Neural cell (in vitro differentiated cells): ENCODE data around the gene RASSF4. TPM values are rescaled to one million over a fixed set of nuclear protein-coding genes. Genes with fewer than 3 reads are reported as not detected.

Source experiments
- H2AFZ ChIP-seq: fragments of 200-600, 300-800 bp; sonication (generic), shearing (Covaris generic); 2 replicates; pipeline ENCODE4 v1.6.0; 2014; ENCODE audit warnings: low read depth, mild to moderate bottlenecking, antibody characterized with exemption, low read length, moderate library complexity
- H3F3A ChIP-seq: fragments of 200-600 bp; shearing (Covaris generic); 2 replicates; pipeline ENCODE4 v1.6.1; 2016; ENCODE audit warnings: mild to moderate bottlenecking, moderate library complexity, mixed read lengths, antibody characterized with exemption, low read length; ENCODE audit not compliant: insufficient read depth, poor library complexity, severe bottlenecking
- H3K27ac ChIP-seq: fragments of 200-600, 300-800 bp; sonication (generic), shearing (Covaris generic); 2 replicates; pipeline ENCODE4 v1.5.1; 2014; ENCODE audit warnings: mild to moderate bottlenecking, low read length, moderate library complexity
- H3K27me3 ChIP-seq: fragments of 300-800, 200-600 bp; sonication (generic), shearing (Covaris generic); 2 replicates; pipeline ENCODE4 v1.6.0; 2014; ENCODE audit warnings: mild to moderate bottlenecking, low read depth, low read length, moderate library complexity; ENCODE audit not compliant: insufficient read depth
- H3K36me3 ChIP-seq: fragments of 300-800, 200-600 bp; sonication (generic), shearing (Covaris generic); 2 replicates; pipeline ENCODE4 v1.5.1; 2014; ENCODE audit warnings: mild to moderate bottlenecking, antibody characterized with exemption, low read length, moderate library complexity; ENCODE audit not compliant: insufficient read depth
- H3K4me2 ChIP-seq: fragments of 300-800, 200-600 bp; sonication (generic), shearing (Covaris generic); 2 replicates; pipeline ENCODE4 v1.6.0; 2014; ENCODE audit warnings: mild to moderate bottlenecking, low read length
- H3K4me3 ChIP-seq: fragments of 300-800, 200-600 bp; sonication (generic), shearing (Covaris generic); 2 replicates; pipeline ENCODE4 v1.5.1; 2014; ENCODE audit warnings: mild to moderate bottlenecking, low read length, moderate library complexity
- H3K79me2 ChIP-seq: fragments of 200-600 bp; shearing (Covaris generic); replicated peaks from 2 replicates; pipeline ENCODE4 v1.6.0; 2014; ENCODE audit warnings: mild to moderate bottlenecking, low read length, moderate library complexity; ENCODE audit not compliant: insufficient read depth
- H3K9ac ChIP-seq: fragments of 300-800, 200-600 bp; sonication (generic), shearing (Covaris generic); 2 replicates; pipeline ENCODE4 v1.6.1; 2016; ENCODE audit warnings: mild to moderate bottlenecking, low read length, mixed read lengths
- H3K9me2 ChIP-seq: fragments of 200-600 bp; shearing (Covaris generic); 2 replicates; pipeline ENCODE4 v1.6.1; 2016; ENCODE audit warnings: mild to moderate bottlenecking, low read length, mixed read lengths; ENCODE audit not compliant: insufficient read depth
- H3K9me3 ChIP-seq: fragments of 200-600, 300-800 bp; sonication (generic), shearing (Covaris generic); 2 replicates; pipeline ENCODE4 v1.6.1; 2016; ENCODE audit warnings: mild to moderate bottlenecking, mixed run types, low read length, moderate library complexity, mixed read lengths
- H4K20me1 ChIP-seq: fragments of 200-600 bp; shearing (Covaris generic); 2 replicates; pipeline ENCODE4 v1.6.1; 2016; ENCODE audit warnings: mild to moderate bottlenecking, mixed run types; ENCODE audit not compliant: insufficient read depth
- EP300 ChIP-seq: fragments of 450-650 bp; conservative IDR thresholded peaks from 2 replicates; pipeline ENCODE4 v1.6.1; 2014; ENCODE audit warnings: antibody characterized with exemption, mild to moderate bottlenecking, moderate library complexity; ENCODE audit not compliant: poor library complexity, severe bottlenecking
- EZH2 ChIP-seq: fragments of 200-600, 300-800 bp; shearing (Covaris generic), sonication (generic); IDR thresholded peaks from 2 replicates; pipeline ENCODE4 v1.6.1; 2014; ENCODE audit warnings: antibody characterized with exemption, low read length, borderline replicate concordance, mild to moderate bottlenecking; ENCODE audit not compliant: insufficient read depth, poor library complexity, severe bottlenecking
- MXI1 ChIP-seq: fragments of 450-650 bp; conservative IDR thresholded peaks from 2 replicates; pipeline ENCODE4 v1.6.1; 2014; ENCODE audit warnings: antibody characterized with exemption, mild to moderate bottlenecking; ENCODE audit not compliant: poor library complexity, severe bottlenecking
- POLR2AphosphoS5 ChIP-seq: IDR thresholded peaks from 2 replicates; pipeline ENCODE4 v1.6.1; 2012
- RAD21 ChIP-seq: fragments of 450-650 bp; conservative IDR thresholded peaks from 2 replicates; pipeline ENCODE4 v1.6.1; 2014; ENCODE audit warnings: antibody characterized with exemption, mild to moderate bottlenecking, moderate library complexity
- SMC3 ChIP-seq: fragments of 450-650 bp; conservative IDR thresholded peaks from 2 replicates; pipeline ENCODE4 v1.6.1; 2014; ENCODE audit warnings: antibody characterized with exemption, mild to moderate bottlenecking, moderate library complexity; ENCODE audit not compliant: poor library complexity
- TAF1 ChIP-seq: IDR thresholded peaks from 2 replicates; pipeline ENCODE4 v1.6.1; 2012; ENCODE audit warnings: low read depth
- polyA plus RNA-seq: library from polyadenylated mRNA; depleted of rRNA; stranded (reverse); fragments of >200 nt; gene quantifications from 2 replicates; pipeline ENCODE4 v1.2.3, GENCODE V29; 2014
- TF ChIP-seq, protein P1 (sequence below): fragments of 450-650 bp; IDR thresholded peaks from 2 replicates; pipeline ENCODE4 v1.5.1; 2014; ENCODE audit warnings: antibody characterized with exemption, mild to moderate bottlenecking, moderate library complexity; ENCODE audit not compliant: poor library complexity, severe bottlenecking
- TF ChIP-seq, protein P2 (sequence below): IDR thresholded peaks from 2 replicates; pipeline ENCODE4 v1.6.1; 2012; ENCODE audit warnings: borderline replicate concordance

Gene RASSF4
- polyA plus RNA-seq, 1 donor from 2014 or later: 10.2 TPM

DNA sequence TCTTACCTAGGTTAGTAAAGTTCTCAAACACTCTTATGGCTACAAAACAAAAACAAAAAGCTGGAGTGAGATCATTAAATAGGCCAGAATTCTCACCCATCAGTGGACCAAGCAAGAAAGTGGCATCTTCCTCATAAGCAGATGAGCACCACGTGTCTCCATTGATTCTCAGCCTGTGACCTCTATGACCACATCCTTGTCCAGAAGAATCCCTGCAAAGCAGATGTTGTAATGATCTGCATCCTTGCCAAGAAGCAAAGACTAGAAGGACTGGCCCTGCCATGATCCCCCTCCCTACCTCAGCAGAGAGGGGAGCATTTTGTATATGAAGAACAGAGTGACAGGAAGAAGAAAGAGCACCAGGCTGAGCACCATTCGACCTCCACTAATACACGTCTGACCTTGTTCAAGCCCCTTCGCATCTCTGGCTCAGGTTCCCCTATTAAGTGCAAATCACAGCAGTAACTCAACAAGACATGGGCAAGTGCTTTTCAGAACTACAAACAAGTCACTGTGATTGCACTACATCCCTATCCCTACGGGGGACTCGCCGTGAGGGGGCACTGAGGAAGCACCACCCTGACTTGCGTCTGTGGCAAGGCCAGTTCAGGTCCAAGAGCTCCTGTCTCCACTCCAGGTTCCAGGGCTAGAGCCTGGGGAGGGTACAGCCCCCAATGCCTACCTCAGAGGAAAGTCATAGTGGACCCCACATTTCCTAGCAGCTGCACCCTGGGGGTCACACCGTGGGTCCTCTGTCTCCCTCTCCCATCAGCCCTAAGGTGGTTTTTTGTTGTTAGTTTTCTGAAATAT is 22.2 kb upstream of the RASSF4 start:
- TF ChIP-seq EP300 (no peak), EZH2 (no peak), TAF1 (no peak), MXI1 (no peak), RAD21 (no peak), POLR2AphosphoS5 (no peak), SMC3 (no peak)
- TF ChIP-seq, protein P1, sequence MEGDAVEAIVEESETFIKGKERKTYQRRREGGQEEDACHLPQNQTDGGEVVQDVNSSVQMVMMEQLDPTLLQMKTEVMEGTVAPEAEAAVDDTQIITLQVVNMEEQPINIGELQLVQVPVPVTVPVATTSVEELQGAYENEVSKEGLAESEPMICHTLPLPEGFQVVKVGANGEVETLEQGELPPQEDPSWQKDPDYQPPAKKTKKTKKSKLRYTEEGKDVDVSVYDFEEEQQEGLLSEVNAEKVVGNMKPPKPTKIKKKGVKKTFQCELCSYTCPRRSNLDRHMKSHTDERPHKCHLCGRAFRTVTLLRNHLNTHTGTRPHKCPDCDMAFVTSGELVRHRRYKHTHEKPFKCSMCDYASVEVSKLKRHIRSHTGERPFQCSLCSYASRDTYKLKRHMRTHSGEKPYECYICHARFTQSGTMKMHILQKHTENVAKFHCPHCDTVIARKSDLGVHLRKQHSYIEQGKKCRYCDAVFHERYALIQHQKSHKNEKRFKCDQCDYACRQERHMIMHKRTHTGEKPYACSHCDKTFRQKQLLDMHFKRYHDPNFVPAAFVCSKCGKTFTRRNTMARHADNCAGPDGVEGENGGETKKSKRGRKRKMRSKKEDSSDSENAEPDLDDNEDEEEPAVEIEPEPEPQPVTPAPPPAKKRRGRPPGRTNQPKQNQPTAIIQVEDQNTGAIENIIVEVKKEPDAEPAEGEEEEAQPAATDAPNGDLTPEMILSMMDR: no peak
- TF ChIP-seq, protein P2, sequence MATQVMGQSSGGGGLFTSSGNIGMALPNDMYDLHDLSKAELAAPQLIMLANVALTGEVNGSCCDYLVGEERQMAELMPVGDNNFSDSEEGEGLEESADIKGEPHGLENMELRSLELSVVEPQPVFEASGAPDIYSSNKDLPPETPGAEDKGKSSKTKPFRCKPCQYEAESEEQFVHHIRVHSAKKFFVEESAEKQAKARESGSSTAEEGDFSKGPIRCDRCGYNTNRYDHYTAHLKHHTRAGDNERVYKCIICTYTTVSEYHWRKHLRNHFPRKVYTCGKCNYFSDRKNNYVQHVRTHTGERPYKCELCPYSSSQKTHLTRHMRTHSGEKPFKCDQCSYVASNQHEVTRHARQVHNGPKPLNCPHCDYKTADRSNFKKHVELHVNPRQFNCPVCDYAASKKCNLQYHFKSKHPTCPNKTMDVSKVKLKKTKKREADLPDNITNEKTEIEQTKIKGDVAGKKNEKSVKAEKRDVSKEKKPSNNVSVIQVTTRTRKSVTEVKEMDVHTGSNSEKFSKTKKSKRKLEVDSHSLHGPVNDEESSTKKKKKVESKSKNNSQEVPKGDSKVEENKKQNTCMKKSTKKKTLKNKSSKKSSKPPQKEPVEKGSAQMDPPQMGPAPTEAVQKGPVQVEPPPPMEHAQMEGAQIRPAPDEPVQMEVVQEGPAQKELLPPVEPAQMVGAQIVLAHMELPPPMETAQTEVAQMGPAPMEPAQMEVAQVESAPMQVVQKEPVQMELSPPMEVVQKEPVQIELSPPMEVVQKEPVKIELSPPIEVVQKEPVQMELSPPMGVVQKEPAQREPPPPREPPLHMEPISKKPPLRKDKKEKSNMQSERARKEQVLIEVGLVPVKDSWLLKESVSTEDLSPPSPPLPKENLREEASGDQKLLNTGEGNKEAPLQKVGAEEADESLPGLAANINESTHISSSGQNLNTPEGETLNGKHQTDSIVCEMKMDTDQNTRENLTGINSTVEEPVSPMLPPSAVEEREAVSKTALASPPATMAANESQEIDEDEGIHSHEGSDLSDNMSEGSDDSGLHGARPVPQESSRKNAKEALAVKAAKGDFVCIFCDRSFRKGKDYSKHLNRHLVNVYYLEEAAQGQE: no peak
- Histone ChIP-seq H3K4me2 (no peak overlapping the region), H4K20me1 (no peaks in the 10 kb centered on the region), H3K36me3 (no peaks in the 10 kb centered on the region), H3K9me3 (no peaks in the 10 kb centered on the region), H3K9ac (no peak overlapping the region), H3K27me3 (no peaks in the 10 kb centered on the region), H3K79me2 (no peaks in the 10 kb centered on the region), H3K27ac (no peak overlapping the region), H3F3A (no peaks in the 10 kb centered on the region), H3K4me3 (no peak overlapping the region), H2AFZ (no peak overlapping the region), H3K9me2 (no peaks in the 10 kb centered on the region)

DNA sequence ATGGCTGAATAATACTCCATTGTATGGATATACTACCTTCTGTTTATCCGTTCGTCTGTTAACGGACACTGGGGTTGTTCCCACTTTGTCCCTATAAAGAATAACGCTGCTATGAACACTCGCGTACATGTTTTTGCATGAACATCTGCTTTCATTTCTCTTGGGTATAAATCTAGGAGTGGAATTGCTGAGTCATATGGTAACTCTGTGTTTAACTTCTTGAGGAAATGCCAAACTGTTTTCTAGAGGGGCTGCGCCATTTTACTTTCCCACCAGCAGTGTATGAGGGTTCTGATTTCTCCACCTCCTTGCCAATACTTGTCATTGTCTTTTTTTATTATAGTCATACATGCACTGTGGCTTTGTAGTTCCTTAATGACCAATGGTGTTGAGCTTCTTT is 20.6 kb upstream of the RASSF4 start:
- no peaks in the 10 kb centered on the region for H3K79me2 ChIP-seq
- no peaks in the 10 kb centered on the region for H3K9me2 ChIP-seq
- H3K4me2 ChIP-seq: no peak overlapping the region
- no peak overlapping the region for H2AFZ ChIP-seq
- no peaks in the 10 kb centered on the region for H3K9me3 ChIP-seq
- no peaks in the 10 kb centered on the region for H3F3A ChIP-seq
- H3K9ac ChIP-seq: no peak overlapping the region
- no peak overlapping the region for H3K4me3 ChIP-seq
- no peak overlapping the region for H3K27ac ChIP-seq
- TF ChIP-seq EP300: no peak
- TF ChIP-seq RAD21: no peak
- TF ChIP-seq SMC3: no peak
- TF ChIP-seq, protein P1: no peak
- no peak for TF ChIP-seq MXI1
- TF ChIP-seq, protein P2: no peak
- no peak for TF ChIP-seq EZH2
- TF ChIP-seq POLR2AphosphoS5: no peak
- H3K36me3 ChIP-seq: no peaks in the 10 kb centered on the region
- no peaks in the 10 kb centered on the region for H4K20me1 ChIP-seq
- H3K27me3 ChIP-seq: no peaks in the 10 kb centered on the region
